ENCODE results near the gene GABRB2.

- TF ChIP-seq, protein P1, sequence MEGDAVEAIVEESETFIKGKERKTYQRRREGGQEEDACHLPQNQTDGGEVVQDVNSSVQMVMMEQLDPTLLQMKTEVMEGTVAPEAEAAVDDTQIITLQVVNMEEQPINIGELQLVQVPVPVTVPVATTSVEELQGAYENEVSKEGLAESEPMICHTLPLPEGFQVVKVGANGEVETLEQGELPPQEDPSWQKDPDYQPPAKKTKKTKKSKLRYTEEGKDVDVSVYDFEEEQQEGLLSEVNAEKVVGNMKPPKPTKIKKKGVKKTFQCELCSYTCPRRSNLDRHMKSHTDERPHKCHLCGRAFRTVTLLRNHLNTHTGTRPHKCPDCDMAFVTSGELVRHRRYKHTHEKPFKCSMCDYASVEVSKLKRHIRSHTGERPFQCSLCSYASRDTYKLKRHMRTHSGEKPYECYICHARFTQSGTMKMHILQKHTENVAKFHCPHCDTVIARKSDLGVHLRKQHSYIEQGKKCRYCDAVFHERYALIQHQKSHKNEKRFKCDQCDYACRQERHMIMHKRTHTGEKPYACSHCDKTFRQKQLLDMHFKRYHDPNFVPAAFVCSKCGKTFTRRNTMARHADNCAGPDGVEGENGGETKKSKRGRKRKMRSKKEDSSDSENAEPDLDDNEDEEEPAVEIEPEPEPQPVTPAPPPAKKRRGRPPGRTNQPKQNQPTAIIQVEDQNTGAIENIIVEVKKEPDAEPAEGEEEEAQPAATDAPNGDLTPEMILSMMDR (IDR thresholded peaks at IDR 0.05; ENCODE audit: borderline replicate concordance, extremely low read depth, low read length, poor library complexity, severe bottlenecking) = no peak
- no peak for TF ChIP-seq EZH2 (IDR thresholded peaks at IDR 0.05; ENCODE audit: borderline replicate concordance, low read depth, low read length, severe bottlenecking)
Measured at GRCh38 chr5:161372682-161373344, 173.7 kb downstream of the GABRB2 start.
